Posterior vena cava (tissue), 2 donors: ENCODE measurements around the gene MAFG. TPM values are rescaled to one million over a fixed set of nuclear protein-coding genes. Genes with fewer than 3 reads are reported as not detected.

Experiments
- DNase-seq: peaks from one replicate; pipeline ENCODE4 v3.0.0-alpha.2; 2020; ENCODE audit warnings: low spot score
- intact Hi-C, 2 donors: fragments of 100-400 bp; cut with DNase I; formaldehyde crosslinking; loops; one replicate each; pipeline versions ENCODE4 v1.14.1 to v1.14.2; 2022 to 2023
- total RNA-seq, 2 donors: library from RNA; stranded (reverse); fragmentation: NEBNext Ultra II Directional; extraction: Animal tissue kit (Norgen Biotek cat#: 25700); gene quantifications; one replicate each; pipeline ENCODE4 v1.2.1, GENCODE V29; 2021
- donor health status: DM: yes; HTN: yes; CAD: no.
- donor health status: DM: yes; HTN: yes; CAD: no.

The MAFG gene
- total RNA-seq, 2 donors from 2014 or later = 25.0 to 36.2 TPM

DNA sequence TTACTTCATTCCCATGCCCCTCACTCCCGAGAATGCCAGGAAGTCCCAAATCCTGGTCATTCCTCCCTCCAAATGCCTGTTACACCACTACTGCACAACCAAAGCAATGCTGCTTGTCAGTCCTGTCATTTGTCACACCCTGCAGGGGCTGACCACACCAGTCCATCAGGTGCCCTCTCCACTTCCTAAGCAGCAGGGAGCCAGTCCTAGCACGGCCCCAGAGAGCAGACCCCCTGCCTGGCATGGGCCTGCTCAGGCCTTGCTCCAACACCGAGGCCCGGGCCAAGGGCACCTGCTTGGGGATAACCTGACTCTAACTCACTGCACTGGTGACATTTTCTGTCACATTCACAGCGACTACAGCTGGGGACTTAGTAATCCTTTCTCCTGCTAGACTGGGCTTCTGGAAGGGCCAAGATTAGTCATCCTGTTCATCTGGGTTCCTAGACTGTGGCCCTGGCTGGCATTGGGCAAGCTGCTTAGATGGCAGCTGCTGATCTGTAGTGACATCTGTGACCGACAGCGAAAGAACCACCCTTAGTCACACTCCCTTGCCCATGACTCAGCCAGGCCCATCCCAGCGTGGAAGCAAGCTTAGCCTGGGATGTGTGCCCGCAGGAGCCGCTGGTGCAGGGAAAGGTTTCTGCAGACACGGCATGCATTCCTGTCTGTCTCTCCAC is 41.5 kb downstream of the MAFG start:
- intact Hi-C loops = no loop called here

DNA sequence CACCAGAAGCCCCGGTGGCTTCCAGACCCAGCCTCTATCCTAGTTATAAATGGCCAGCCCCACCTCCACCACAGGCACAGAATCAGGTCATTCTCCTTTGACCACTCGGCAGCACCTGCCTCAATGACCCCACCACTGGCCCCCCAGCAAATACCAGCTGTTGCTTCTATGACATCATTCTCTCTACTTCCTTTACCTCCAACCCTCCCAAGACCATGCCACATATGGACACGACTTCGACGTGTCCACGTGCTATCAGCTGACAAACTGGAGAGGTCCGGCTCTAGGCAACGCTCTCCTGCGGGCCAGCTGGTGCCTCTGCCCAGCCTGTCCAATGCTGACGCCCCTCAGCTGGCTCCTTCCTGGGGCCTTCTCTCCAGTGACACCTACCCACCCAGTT is 42.1 kb downstream of the MAFG start:
- intact Hi-C loops = no loop called here

More for the DNA sequence above, 41.5 kb downstream of the MAFG start:
- DNase-seq = no peak

DNA sequence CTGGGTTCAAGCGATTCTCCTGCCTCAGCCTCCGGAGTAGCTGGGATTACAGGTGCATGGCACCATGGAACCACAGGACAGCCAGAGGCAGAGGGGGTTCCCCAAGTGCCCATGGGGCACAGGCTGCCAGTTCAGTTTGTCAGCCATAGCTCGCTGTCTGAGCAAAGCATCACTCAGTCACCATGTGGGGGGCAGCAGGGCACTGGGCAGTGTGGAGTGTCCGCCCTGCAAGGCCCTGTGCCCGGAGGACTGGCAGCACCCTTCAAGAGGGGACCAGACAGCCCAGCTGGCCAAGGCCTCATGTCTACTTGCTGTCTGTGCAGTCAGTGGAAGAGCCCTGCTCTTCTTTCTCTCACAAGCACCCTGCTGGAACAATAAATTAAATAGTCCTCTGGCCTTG is 42.6 kb downstream of the MAFG start:
- intact Hi-C loops = no loop called here
- no peak for DNase-seq

More for the DNA sequence above, 42.1 kb downstream of the MAFG start:
- DNase-seq = no peak

DNA sequence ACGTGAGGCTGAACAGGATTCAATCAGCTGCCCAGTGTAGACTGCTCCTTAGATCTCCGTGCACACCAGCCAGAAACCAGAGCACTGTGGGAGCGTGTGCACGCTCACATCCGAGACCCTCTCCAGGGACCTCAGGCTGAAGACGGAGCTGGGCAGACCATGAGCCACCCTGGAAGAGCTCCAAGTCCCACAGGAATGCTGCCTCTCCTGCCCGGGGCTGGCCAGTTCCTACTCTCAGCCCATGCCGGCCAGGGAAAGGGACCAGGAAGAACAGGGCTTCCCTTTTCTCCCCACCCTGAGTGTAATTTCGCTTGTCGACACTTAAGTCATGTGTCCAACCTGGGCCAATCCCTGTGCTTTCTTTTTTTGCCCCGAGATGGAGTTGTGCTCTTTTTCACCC is 43.0 kb downstream of the MAFG start:
- intact Hi-C loops = no loop called here
- no peak for DNase-seq

DNA sequence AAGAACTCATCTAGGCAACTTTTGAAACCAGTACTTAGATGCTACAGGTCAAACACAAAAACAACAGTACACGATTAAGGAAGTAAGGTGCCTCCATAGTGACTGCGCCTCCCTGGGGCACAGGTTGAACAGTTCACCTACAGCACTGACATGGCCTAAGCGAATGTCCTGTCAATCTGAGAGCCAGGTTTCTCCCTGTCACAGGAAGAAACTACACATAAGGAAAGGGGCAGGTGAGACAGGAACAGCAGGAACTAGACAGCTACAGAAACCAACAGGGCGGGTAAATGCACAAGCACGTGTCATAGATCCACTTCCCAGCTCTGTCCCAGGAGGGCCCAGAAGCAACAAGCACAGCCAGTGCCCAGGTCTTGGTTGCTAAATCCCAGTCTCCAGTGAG is 48.4 kb downstream of the MAFG start:
- intact Hi-C loops = no loop called here
- DNase-seq = no peak

DNA sequence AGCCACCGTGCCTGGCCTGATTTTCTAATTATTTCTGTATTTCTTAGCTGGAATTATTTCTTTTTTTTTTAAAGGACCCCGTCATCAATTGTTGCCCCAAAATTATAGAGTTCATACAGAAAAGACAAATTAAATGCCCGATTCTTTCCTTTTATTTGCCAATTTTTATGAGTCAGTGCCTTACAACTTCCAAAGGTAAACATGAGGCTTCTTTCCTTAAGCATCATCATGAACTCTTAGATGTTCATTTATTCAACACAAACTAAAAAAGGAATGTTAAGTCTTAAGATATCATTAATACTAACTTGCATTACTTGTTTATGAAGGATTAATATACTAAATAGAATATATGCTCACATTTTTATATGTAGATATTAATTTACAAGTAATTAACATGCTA is 49.2 kb downstream of the MAFG start:
- intact Hi-C loops = no loop called here
- no peak for DNase-seq

DNA sequence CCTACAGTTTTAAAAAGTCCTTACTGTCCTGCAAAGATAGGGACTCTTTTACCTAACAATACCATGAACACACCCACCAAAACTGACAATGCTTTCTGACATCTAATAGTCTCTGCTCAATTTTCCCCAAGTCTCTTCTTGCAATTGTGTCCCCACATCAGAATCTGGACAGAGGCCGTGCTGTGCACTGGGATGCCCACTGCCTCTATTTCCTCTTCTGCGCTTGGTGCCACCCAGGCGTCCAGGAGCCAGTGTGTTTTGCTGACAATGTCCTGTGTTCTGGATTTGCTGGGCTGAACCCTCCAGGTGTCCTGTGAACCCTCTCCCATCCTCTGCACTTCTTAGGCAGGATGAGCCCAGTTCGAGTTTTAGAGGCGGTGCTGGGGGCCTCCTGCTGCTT is 50.0 kb downstream of the MAFG start:
- intact Hi-C loops = no loop called here
- DNase-seq = no peak

DNA sequence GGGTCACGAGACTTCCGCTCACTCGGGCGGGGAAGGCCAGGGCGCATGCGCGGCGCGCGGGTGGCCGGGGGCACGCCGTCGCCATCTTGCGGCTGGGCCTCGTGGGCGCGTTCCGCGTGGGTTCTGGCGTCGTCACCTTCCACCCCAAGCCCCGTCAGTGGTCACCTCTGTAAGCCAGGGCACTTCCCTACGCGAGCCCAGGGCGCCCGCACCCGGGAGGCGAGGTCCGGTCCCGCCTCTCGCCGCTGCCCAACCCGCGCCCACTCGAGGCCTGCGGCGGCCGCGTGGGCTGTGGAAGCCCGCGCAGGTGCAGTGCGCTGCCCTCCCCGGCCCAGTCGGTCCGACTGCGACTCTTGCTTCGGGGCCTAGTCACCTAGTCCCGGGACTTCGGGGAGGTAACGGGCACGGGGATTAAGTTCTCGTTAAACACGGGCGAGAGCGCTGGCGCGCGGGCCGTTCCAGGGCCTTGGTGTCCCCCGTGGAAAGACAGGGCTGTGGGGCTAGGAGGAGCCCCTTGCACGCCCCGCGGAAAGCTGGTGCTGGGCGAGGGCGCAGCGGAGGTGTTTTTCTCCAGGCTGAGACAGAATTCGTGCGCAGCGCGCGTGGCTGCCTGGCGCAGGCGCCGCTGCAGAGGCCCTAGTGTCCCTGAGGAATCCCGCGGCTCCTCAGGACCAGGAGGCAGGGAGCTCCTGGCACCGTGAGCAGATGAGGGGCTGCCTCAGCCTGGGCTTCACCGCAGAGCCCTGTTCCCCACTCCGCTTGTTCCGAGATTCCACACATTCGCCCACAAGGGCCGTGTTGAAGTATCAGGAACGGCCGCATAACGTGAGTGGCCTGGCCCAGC is 55.9 kb downstream of the MAFG start:
- DNase-seq = peak; percentile 99
- intact Hi-C loops = no loop called here

DNA sequence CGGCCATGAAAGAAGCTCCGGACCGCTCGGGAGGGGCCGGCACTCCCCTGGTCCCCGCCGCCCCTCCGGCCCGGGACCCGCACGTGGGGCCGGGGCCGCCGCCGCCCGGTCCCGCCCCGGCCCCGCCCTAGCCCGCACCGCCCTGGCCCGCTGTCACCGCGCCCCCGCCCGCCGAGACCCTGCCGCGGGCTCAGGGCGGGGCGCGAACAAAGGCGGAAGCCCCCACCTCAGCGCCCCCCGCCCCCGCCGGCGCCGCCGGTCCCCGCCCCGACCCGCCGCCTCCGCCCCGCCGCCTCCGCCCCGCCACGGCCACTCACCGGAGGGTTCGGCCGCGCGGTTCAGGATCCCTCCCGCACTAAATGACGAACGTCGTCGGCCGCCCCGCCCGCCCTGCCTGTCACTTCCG is 56.6 kb downstream of the MAFG start, which contains the start of gene ARHGDIA:
ARHGDIA (minus strand) TSS at position 357 of the 406 bp plus-strand sequence. CDS start 1,407 bp downstream, outside the sequence.
- intact Hi-C loops = no loop called here
- no peak for DNase-seq

DNA sequence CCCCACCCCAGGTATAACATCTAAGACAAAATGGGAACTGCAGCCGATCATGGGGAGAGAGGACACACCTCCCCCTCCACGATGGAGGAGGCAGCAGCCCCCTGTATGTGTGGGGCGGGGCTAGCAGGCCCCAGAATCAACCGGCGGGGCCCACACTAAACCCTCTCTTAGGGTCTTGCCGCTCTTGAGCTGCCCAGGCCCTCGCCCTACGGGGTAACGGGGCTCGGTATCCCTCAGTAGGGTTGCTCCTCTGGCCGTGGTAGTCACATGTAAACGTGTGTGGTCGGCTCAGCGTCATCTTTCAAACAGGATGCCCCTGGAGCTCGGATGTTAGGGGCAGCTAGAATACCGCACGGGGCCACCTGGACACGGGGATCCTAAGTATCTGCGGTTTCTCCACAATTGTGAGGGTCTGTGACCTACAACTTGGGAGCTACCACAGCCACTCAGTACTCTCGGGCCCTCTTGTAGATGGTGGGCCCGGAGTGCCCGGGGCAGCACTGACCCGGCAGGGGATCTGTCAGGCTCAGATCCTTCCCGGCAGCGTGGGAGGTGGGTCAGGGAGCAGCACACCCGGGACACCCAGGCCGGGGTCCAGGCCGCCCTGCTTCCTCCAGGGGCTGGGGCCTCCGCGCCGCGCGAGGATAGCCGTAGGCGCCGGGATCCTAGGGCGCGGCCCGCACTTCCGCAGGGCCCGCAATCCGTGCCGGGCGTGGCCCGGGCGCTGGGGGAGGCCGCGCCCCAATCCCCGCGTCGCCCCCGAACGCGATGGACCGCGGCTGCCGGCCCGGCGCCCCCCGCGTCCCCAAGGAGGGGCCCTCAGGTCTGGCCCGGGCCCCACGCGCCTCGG is 57.2 kb downstream of the MAFG start:
- DNase-seq = peak; percentile 83
- intact Hi-C loops = no loop called here

DNA sequence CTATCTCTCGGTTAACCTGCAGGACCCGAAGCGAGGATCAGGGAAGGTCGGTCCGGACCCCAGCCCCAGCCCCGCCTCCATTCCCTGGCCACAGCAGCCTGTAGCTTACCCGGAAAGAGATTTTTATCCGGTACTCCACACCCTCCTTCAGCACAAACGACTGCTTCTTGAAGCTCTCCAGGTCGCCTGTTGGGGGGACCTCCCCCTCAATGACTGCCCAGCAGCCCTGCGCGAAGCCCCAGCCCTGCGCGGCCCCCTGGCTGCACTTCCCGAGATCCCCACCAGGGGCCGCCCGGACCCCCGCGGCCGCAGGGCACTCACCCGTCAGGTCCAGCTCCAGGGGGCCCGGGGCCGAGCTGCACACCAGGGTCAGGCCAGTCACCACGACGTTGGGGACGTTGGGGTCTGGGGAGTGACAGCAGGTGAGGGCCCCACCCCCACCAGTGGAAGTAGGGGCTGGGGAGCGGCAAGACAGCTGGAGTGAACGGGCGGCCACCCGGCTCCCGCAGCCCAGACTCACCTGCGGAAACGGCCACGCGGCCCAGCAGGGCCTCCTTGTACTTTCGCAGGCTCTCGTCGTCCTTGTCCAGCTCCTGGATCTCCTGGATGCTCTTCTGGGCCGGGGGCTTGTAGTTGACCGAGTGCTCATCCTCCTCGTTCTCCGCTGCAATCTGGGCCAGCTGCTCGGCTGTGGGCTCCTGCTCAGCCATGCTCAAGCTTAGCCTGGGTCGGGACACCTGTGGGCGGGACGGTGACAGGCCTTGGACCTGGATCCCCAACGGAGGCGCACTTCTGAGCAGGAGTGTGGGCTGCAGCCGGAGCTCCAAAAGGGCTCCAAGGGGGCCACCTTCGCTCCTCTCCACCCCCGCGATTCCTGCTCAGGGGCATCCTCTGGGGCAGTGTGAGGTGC is 58.1 kb downstream of the MAFG start:
- intact Hi-C loops = no loop called here
- DNase-seq = peak; percentile 85

DNA sequence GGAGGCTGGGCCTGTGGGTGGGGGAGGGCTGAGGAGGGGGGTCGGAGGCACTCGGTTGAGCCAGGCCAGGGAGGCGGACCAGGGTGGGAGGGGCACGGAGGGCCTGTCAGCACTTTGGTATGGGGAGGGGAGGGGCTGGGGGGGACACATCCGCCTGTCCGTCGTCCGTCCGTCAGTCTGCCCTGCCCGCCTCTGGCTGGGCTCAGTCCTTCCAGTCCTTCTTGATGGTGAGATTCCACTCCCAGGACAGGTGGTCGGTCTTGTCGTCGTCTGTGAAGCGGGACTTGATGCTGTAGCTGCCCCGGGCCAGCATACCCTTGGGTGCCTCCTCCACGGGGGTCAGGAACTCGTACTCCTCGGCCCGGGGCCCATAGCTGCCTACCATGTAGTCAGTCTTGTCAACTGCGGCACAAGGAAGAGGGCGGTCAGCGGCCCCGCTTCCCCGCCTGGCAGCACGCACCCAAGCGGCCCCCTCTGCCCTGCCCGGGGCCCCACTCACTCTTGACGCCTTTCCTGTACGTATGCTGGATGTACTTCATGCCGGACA is 58.8 kb downstream of the MAFG start:
- peak; percentile 88 for DNase-seq
- intact Hi-C loops = no loop called here

Other genes starting within 250 kb of the MAFG start
- gene ARL16, start 243.9 kb downstream of the MAFG start, total RNA-seq = 10 to 100 TPM; 20.0 to 26.7 TPM
- 10 to 100 TPM; 81.6 to 90.7 TPM for gene HGS, start 243.7 kb downstream of the MAFG start, total RNA-seq
- 10 to 100 TPM; 31.8 to 36.8 TPM for gene MRPL12, start 224.4 kb downstream of the MAFG start, total RNA-seq
- gene SLC25A10, start 215.5 kb downstream of the MAFG start, total RNA-seq = 1 to 10 TPM; 1.9 to 2.3 TPM
- not detected for gene GCGR, start 123.6 kb downstream of the MAFG start, total RNA-seq
- gene MCRIP1, start 94.4 kb downstream of the MAFG start, total RNA-seq = 100 to 1,000 TPM in 1 of 2 donors, 10 to 100 TPM in 1; 97.6 to 101 TPM
- gene PPP1R27, start 92.7 kb downstream of the MAFG start, total RNA-seq = not detected
- 100 to 1,000 TPM; 339 to 482 TPM for gene P4HB, start 67.2 kb downstream of the MAFG start, total RNA-seq
- gene ARHGDIA, start 56.4 kb downstream of the MAFG start, total RNA-seq = 100 to 1,000 TPM; 375 to 421 TPM
- 10 to 100 TPM; 34.3 to 36.3 TPM for gene ALYREF, start 36.1 kb downstream of the MAFG start, total RNA-seq
- gene ANAPC11, start 36.0 kb downstream of the MAFG start, total RNA-seq = 10 to 100 TPM; 73.3 to 84.8 TPM
- under 1 TPM; 0.29 to 0.46 TPM for gene NPB, start 25.5 kb downstream of the MAFG start, total RNA-seq
- gene PCYT2, start 16.3 kb downstream of the MAFG start, total RNA-seq = 10 to 100 TPM in 1 of 2 donors, 1 to 10 TPM in 1; 8.7 to 14.9 TPM
- 10 to 100 TPM; 11.8 to 13.1 TPM for gene SIRT7, start 9.6 kb downstream of the MAFG start, total RNA-seq
- 10 to 100 TPM in 1 of 2 donors, 1 to 10 TPM in 1; 6.7 to 16.6 TPM for gene PYCR1, start 9.6 kb upstream of the MAFG start, total RNA-seq
- not detected for gene MYADML2, start 19.5 kb upstream of the MAFG start, total RNA-seq
- gene NOTUM, start 33.5 kb upstream of the MAFG start, total RNA-seq = not detected
- gene ASPSCR1, start 49.9 kb upstream of the MAFG start, total RNA-seq = 10 to 100 TPM; 19.6 to 25.2 TPM
- gene CENPX, start 95.1 kb upstream of the MAFG start, total RNA-seq = 10 to 100 TPM; 30.9 to 31.7 TPM
- gene LRRC45, start 95.6 kb upstream of the MAFG start, total RNA-seq = 1 to 10 TPM; 3.8 to 5.7 TPM
- 1 to 10 TPM; 1.0 to 1.3 TPM for gene RAC3, start 103.9 kb upstream of the MAFG start, total RNA-seq
- gene DCXR, start 110.0 kb upstream of the MAFG start, total RNA-seq = 10 to 100 TPM; 44.1 to 52.1 TPM
- gene RFNG, start 124.1 kb upstream of the MAFG start, total RNA-seq = 10 to 100 TPM; 23.7 to 26.4 TPM
- 10 to 100 TPM; 54.6 to 62.7 TPM for gene GPS1, start 124.2 kb upstream of the MAFG start, total RNA-seq
- 10 to 100 TPM; 47.8 to 48.6 TPM for gene DUS1L, start 138.1 kb upstream of the MAFG start, total RNA-seq
- gene FASN, start 170.5 kb upstream of the MAFG start, total RNA-seq = 10 to 100 TPM; 41.9 to 50.6 TPM